ENCODE data around the gene CTSS.
"Not testable (repeated sequence)": the region's sequence is repeated elsewhere in the genome, so short reads cannot be mapped to it uniquely, and the experiment has no call there.

CTSS gene

DNA sequence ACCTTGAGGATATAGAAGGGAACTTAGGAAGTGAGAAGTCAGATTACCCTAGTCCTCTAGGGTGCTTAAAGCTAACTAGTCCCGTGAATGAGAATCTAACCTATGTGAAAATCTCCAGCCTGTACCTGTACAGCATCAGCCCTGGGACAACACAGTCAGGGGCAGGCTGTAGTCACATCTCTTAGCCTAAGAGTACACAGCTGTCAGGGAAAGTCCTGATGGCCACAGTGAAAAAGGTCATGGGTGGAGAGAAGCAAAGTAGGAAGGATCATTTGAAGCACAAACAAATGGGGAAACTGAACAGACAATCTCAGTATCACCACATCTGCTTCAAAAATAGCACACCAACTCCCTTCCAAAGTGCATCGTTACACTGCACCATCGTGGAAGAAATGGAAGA, 30.8 kb upstream of the CTSS start:
- Mint-ChIP-seq H3K27me3 (ENCODE audit: low read depth, poor library complexity) (no peaks in the 10 kb centered on the region), H3K9me3 (no peaks in the 10 kb centered on the region), H3K4me3 (no peak overlapping the region), H3K27ac (no peak overlapping the region), H3K4me1 (peaks cover 30% of the 10 kb centered on the region), H3K36me3 (ENCODE audit: low read depth) (peaks cover 9% of the 10 kb centered on the region)
- TF ChIP-seq, protein P1, sequence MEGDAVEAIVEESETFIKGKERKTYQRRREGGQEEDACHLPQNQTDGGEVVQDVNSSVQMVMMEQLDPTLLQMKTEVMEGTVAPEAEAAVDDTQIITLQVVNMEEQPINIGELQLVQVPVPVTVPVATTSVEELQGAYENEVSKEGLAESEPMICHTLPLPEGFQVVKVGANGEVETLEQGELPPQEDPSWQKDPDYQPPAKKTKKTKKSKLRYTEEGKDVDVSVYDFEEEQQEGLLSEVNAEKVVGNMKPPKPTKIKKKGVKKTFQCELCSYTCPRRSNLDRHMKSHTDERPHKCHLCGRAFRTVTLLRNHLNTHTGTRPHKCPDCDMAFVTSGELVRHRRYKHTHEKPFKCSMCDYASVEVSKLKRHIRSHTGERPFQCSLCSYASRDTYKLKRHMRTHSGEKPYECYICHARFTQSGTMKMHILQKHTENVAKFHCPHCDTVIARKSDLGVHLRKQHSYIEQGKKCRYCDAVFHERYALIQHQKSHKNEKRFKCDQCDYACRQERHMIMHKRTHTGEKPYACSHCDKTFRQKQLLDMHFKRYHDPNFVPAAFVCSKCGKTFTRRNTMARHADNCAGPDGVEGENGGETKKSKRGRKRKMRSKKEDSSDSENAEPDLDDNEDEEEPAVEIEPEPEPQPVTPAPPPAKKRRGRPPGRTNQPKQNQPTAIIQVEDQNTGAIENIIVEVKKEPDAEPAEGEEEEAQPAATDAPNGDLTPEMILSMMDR (IDR thresholded peaks at IDR 0.05): no peak
- no peak for DNase-seq

DNA sequence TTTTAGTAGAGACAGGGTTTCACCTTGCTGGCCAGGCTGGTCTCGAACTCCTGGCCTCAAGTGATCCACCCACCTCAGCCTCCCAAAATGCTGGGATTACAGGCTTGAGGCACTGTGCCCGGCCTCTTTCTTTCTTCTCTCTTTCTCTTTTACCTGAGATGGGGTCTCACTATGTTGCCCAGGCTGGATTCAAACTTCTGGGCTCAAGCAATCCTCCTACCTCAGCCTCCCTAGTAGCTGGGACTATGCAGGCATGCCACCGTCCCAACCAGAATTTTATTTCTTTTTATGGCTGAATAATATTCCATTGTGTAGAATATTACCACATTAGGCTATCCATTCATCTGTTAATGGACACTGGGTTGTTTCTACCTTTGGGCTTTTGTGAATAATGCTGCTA, 28.2 kb upstream of the CTSS start:
- H3K36me3 Mint-ChIP-seq (ENCODE audit: low read depth); H3K27me3 Mint-ChIP-seq (ENCODE audit: low read depth, poor library complexity); H3K9me3 Mint-ChIP-seq; DNase-seq; H3K27ac Mint-ChIP-seq; H3K4me3 Mint-ChIP-seq: not testable (repeated sequence)
- H3K4me1 Mint-ChIP-seq: peaks cover 24% of the 10 kb centered on the region

DNA sequence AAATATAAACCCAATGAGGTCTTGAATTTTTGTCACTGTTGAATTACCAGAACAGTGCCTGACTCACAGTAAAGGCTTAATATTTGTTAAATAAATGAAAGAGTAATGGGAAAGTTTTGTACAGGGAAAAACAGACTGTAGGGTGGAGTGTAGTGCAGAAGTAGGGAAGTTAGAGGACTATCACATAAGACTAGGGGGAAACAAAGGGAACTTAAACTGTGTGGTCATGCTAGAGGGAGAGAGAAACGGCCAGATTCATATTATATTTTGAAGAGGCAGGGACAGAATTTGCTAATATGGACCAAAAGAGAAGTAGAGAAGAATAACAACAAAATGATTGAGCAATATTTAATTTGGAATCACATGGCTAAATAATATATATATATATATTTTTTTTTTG, 27.6 kb upstream of the CTSS start:
- no peaks in the 10 kb centered on the region for H3K9me3 Mint-ChIP-seq
- peaks cover 4% of the 10 kb centered on the region for H3K36me3 Mint-ChIP-seq (ENCODE audit: low read depth)
- TF ChIP-seq, protein P1 (IDR thresholded peaks at IDR 0.05): no peak
- H3K27ac Mint-ChIP-seq: no peak overlapping the region
- H3K27me3 Mint-ChIP-seq (ENCODE audit: low read depth, poor library complexity): no peaks in the 10 kb centered on the region
- H3K4me3 Mint-ChIP-seq: no peak overlapping the region
- no peak for DNase-seq
- H3K4me1 Mint-ChIP-seq: peaks cover 18% of the 10 kb centered on the region

DNA sequence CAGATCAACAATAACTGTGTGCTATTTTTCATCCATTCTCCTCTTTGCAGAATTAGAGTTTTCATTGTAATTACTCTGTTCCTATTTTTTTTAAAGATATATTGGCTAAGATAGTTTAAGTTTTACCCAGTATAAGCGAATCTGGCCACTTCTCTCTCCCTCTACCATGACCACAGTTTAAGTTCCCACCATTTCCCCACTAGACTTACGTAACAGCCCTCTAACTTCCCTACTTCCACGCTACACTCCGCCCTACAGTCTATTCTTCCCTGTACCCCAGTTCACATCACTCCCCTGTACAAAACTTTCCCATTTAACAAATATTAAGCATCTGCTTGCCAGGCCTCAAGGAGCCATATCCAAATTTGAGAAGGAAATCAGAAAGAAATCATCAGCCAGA, 26.0 kb upstream of the CTSS start:
- H3K9me3 Mint-ChIP-seq: no peaks in the 10 kb centered on the region
- no peak overlapping the region for H3K4me3 Mint-ChIP-seq
- peaks cover 4% of the 10 kb centered on the region for H3K36me3 Mint-ChIP-seq (ENCODE audit: low read depth)
- H3K4me1 Mint-ChIP-seq: peaks cover 14% of the 10 kb centered on the region
- no peaks in the 10 kb centered on the region for H3K27me3 Mint-ChIP-seq (ENCODE audit: low read depth, poor library complexity)
- DNase-seq: no peak
- H3K27ac Mint-ChIP-seq: peak overlapping the region; percentile 12
- TF ChIP-seq, protein P1 (IDR thresholded peaks at IDR 0.05): no peak

DNA sequence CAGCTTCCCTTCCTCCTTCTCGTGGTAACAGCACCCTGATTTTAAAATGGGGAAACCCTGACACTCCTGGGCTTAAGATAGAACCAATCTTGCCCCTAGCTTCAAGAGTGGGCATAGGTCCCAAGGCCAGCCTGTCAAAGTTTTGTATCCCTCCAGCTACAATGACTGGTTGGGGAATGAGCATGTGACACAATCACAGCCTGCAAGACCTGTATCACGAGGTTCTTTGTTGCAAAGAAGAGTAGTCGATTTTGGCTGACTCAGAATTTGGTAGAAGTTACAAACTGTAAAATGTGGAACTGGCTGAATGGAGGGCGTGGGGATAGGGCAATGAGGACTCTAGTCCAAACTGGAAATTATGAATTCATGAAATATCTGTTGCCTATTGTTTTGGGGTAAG, 23.8 kb upstream of the CTSS start:
- no peak for DNase-seq
- Mint-ChIP-seq H3K9me3 (no peaks in the 10 kb centered on the region), H3K27me3 (ENCODE audit: low read depth, poor library complexity) (no peaks in the 10 kb centered on the region), H3K4me1 (peaks cover 23% of the 10 kb centered on the region), H3K27ac (no peak overlapping the region), H3K36me3 (ENCODE audit: low read depth) (no peaks in the 10 kb centered on the region), H3K4me3 (no peak overlapping the region)
- TF ChIP-seq, protein P1 (IDR thresholded peaks at IDR 0.05): no peak

DNA sequence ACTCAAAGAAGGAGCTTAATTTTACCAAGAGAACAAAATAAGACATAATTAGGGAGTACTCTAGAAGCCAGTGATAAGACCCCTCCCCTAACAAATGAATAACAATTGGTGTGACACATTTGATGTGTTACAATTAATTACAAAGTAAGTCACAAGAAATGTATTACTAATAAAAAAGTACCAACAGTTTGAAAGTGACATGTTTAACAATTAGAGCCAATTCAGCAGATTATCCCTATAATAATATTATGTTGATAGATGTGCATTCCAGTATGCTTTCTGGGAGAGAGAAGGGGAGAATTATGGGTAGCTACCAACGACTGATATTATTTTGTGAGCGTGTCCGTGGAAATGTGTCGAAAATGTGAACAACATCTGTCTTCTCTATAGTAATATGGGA, 23.4 kb upstream of the CTSS start:
- no peak for DNase-seq
- H3K36me3 Mint-ChIP-seq (ENCODE audit: low read depth): no peaks in the 10 kb centered on the region
- TF ChIP-seq, protein P1 (IDR thresholded peaks at IDR 0.05): no peak
- H3K27ac Mint-ChIP-seq: no peak overlapping the region
- no peak overlapping the region for H3K4me3 Mint-ChIP-seq
- no peaks in the 10 kb centered on the region for H3K27me3 Mint-ChIP-seq (ENCODE audit: low read depth, poor library complexity)
- peaks cover 23% of the 10 kb centered on the region for H3K4me1 Mint-ChIP-seq
- no peaks in the 10 kb centered on the region for H3K9me3 Mint-ChIP-seq
